NCI-H82 treated with DMSO at 0.1 percent for 48 hours (cell line): Measurements from ENCODE around the gene ADAMTS15.
A peak's percentile ranks its signal among the peaks of the same experiment; 100 is the strongest.

ENCODE experiments used
- DNase-seq: peaks from one replicate; lab custom pipeline; 2025; ENCODE audit not compliant: unreplicated experiment; lab: John Stamatoyannopoulos, UW

The ADAMTS15 gene

GRCh38 chr11:130448416-130449309 is at the start of gene ADAMTS15:
Gene ADAMTS15, plus strand, starts transcription at chr11:130448645. Its CDS starts 329 bp downstream, at chr11:130448974.
- peak; percentile 71 for DNase-seq

- no peak for DNase-seq
Measured at GRCh38 chr11:130399196-130399595, 49.2 kb upstream of the ADAMTS15 start.

GRCh38 chr11:130400781-130401483 is 47.5 kb upstream of the ADAMTS15 start:
- no peak for DNase-seq

GRCh38 chr11:130402570-130402969 is 45.9 kb upstream of the ADAMTS15 start:
- DNase-seq, result no peak

GRCh38 chr11:130403271-130403804 is 45.1 kb upstream of the ADAMTS15 start:
- DNase-seq, result no peak

GRCh38 chr11:130403967-130404366 is 44.5 kb upstream of the ADAMTS15 start:
- DNase-seq, result no peak

GRCh38 chr11:130404727-130405126 is 43.7 kb upstream of the ADAMTS15 start:
- no peak for DNase-seq

- DNase-seq, result no peak
Measured at GRCh38 chr11:130405428-130405827, 43.0 kb upstream of the ADAMTS15 start.

- no peak for DNase-seq
Measured at GRCh38 chr11:130407978-130408377, 40.5 kb upstream of the ADAMTS15 start.

- DNase-seq, result no peak
Measured at GRCh38 chr11:130408401-130408890, 40.0 kb upstream of the ADAMTS15 start.

- no peak for DNase-seq
Measured at GRCh38 chr11:130408901-130409300, 39.5 kb upstream of the ADAMTS15 start.

GRCh38 chr11:130409594-130410388 is 38.7 kb upstream of the ADAMTS15 start:
- peak; percentile 18 for DNase-seq

GRCh38 chr11:130411223-130411622 is 37.2 kb upstream of the ADAMTS15 start:
- no peak for DNase-seq

- DNase-seq, result no peak
Measured at GRCh38 chr11:130413405-130414106, 34.9 kb upstream of the ADAMTS15 start.

- DNase-seq, result no peak
Measured at GRCh38 chr11:130414107-130415080, 34.1 kb upstream of the ADAMTS15 start.

GRCh38 chr11:130415731-130416529 is 32.5 kb upstream of the ADAMTS15 start:
- DNase-seq, result no peak

GRCh38 chr11:130416530-130416882 is 31.9 kb upstream of the ADAMTS15 start:
- DNase-seq, result no peak

- no peak for DNase-seq
Measured at GRCh38 chr11:130416906-130417305, 31.5 kb upstream of the ADAMTS15 start.
